AG04449 (cell line): ENCODE data around the gene PAPOLA.

ENCODE experiments used
- CTCF ChIA-PET: fragments of 350-600 bp; formaldehyde crosslinking; extraction: SDS; loops from one replicate; lab custom pipeline; 2021; ENCODE audit warnings: antibody characterized with exemption; lab: Yijun Ruan, JAX
- POLR2A ChIA-PET: fragments of 400-600, 350-600 bp; formaldehyde crosslinking; extraction: SDS; loops from one replicate; lab custom pipeline; 2020; ENCODE audit warnings: antibody characterized with exemption, inconsistent platforms; lab: Yijun Ruan, JAX
- DNase-seq: peaks from one replicate; pipeline ENCODE4 v3.0.0-alpha.2; 2010; ENCODE audit warnings: low read depth, low spot score
- H3K4me3 ChIP-seq: 2 replicates; pipeline ENCODE4 v1.5.1; 2011; ENCODE audit warnings: low read depth, mild to moderate bottlenecking, control low read depth, low read length
- TF ChIP-seq, protein P1 (sequence below): IDR thresholded peaks from one replicate; pipeline ENCODE4 v1.5.1; 2011; ENCODE audit warnings: mild to moderate bottlenecking, moderate library complexity, low read length, control low read depth, inconsistent platforms; ENCODE audit not compliant: insufficient read depth; ENCODE audit errors: missing control alignments

PAPOLA gene

DNA sequence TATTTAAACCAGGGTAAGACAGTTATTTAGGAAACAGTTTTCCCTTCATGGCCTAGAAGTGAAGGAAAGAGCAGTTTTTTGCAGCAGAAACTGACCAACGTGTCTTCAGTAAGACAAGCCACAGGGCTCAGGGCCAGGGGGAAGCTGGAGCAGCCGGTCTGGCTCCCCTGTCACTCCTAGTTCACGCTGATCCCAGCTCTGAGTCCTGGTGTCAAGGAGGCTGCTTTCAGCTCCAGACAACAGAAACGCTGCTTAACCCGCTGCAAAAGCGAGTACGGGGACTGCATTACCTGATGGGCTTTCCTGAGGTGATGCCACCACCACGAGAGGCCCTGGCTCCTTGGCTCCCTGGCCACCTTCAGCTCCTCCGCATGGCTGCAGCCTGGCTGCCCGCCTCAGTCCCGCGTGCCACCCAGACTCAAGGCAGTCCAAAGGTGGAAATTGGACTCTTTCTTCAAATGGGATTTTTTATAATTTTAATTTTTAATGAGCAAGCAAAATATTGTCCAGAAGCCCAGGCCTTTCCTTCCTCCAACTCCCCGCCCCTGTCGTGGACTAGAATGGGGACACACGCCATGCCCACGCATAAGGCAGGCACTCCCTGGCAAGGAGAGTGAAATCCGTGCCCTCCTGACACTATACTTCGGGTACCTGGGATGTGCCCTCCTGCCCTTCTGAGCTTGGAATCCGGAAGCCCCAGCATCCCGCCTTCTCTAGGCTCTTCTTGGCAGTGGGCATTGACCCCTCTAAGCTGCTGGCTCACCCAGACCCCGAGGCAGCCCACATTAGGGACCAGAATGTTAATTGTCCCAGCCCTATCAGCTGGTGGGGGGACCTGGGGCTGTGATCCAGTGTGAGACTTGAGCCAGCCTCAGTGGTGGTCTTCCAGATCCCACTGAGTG is 85.0 kb downstream of the PAPOLA start:
- no peak for DNase-seq
- TF ChIP-seq, protein P1, sequence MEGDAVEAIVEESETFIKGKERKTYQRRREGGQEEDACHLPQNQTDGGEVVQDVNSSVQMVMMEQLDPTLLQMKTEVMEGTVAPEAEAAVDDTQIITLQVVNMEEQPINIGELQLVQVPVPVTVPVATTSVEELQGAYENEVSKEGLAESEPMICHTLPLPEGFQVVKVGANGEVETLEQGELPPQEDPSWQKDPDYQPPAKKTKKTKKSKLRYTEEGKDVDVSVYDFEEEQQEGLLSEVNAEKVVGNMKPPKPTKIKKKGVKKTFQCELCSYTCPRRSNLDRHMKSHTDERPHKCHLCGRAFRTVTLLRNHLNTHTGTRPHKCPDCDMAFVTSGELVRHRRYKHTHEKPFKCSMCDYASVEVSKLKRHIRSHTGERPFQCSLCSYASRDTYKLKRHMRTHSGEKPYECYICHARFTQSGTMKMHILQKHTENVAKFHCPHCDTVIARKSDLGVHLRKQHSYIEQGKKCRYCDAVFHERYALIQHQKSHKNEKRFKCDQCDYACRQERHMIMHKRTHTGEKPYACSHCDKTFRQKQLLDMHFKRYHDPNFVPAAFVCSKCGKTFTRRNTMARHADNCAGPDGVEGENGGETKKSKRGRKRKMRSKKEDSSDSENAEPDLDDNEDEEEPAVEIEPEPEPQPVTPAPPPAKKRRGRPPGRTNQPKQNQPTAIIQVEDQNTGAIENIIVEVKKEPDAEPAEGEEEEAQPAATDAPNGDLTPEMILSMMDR = no peak
- H3K4me3 ChIP-seq = no peak overlapping the region
- ChIA-PET POLR2A (no interaction called here), CTCF (interaction anchor here (1.0 kb wide), 1 partner anchor 20 kb away, joined by 3 read pairs; no protein-coding TSS in a partner anchor)

DNA sequence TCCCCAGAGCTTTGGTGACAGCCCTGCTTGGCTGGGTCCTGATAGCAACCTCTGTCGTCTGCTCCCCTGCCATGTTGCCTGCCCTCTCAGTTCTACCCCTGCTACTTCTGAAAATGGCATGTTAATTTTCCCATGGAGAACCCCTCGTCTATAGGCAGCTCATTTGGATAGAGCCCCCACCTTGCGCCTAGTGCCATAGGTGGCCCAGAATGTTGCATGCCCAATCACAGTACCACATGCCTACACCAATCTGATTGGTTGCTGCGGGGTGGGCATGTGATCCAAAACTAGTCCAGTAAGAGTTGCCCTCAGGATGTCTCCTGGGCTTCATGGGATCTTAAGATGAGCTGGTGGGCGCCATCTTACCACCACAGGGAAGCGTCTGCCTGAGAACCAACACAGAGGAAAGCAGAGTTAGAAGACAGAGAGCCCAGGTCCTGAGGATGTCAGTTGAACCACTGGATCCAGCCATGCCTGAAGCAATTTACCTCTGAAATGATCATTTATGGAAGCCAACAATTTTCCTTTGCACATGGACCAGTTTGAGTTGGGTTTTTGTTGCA is 85.7 kb downstream of the PAPOLA start:
- POLR2A ChIA-PET = no interaction called here
- DNase-seq = no peak
- TF ChIP-seq, protein P1 = no peak
- CTCF ChIA-PET = no interaction called here
- no peak overlapping the region for H3K4me3 ChIP-seq

DNA sequence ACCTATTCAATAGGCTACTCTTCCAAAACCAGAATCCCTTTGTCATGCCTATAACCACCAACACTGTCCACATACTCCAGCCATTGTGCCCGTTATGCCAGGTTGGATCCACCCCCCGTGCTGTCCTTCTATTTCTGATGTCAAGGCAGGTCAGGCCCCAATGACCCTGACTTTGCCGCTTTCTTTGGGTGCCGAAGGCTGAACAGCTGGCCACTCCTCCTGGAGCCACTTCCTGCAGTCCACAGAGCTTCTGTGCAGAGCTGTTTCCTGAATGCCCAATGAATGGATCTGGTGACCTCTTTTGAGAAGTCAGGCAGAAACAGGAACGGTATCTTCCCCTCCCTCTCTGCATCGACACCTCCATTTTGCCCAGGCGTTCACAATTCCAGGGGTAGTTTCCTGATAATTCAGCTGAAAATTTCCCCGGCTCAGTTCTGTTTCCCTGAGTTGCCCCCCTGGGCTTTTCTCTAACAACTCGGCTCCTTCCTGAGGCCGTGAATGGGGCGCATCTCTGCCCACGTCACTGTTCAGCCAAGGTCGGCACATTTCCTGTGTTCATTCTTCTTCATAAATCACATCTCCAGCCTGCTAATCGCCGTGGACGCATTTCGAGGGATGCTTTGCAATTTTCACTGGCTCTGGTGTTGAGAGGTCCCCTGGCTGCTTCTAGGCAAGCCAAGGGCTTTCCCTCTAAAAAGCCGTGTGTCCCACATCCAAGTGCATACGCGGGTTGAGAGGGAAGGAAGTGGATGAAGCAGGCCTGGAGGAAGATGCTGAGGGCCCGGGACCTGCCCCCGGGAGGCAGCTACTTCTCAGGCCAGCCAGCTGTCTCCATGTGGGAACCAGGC is 86.5 kb downstream of the PAPOLA start:
- TF ChIP-seq, protein P1 = no peak
- CTCF ChIA-PET = interaction anchor here (2.6 kb wide), 1 partner anchor 22 kb away, joined by 11 read pairs; no protein-coding TSS in a partner anchor
- DNase-seq = no peak
- H3K4me3 ChIP-seq = no peak overlapping the region
- POLR2A ChIA-PET = no interaction called here

DNA sequence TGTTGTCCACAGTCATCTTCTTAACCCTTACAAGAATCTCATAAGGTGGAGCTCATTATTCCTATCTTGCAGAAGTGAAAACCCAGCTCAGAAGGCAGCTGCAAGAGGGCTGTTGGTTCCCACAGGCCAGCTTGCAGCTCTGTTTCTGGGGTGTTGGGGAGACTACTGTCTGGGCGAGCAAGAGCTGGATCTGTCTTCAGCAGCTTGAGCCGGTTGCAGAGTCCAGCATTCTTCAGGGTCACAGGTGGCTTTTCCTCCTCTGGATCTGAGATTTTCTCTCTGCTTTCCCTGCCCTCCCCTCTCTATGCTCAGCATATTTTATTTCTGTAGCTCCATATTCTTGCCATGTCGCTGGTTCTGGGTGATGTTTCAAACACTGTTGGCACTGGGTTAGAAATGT is 87.4 kb downstream of the PAPOLA start:
- POLR2A ChIA-PET = no interaction called here
- CTCF ChIA-PET = interaction anchor here (1.0 to 2.6 kb wide), 2 partner anchors 9 to 23 kb away, joined by 3 to 11 read pairs; no protein-coding TSS in a partner anchor
- no peak overlapping the region for H3K4me3 ChIP-seq
- DNase-seq = no peak
- TF ChIP-seq, protein P1 = no peak

DNA sequence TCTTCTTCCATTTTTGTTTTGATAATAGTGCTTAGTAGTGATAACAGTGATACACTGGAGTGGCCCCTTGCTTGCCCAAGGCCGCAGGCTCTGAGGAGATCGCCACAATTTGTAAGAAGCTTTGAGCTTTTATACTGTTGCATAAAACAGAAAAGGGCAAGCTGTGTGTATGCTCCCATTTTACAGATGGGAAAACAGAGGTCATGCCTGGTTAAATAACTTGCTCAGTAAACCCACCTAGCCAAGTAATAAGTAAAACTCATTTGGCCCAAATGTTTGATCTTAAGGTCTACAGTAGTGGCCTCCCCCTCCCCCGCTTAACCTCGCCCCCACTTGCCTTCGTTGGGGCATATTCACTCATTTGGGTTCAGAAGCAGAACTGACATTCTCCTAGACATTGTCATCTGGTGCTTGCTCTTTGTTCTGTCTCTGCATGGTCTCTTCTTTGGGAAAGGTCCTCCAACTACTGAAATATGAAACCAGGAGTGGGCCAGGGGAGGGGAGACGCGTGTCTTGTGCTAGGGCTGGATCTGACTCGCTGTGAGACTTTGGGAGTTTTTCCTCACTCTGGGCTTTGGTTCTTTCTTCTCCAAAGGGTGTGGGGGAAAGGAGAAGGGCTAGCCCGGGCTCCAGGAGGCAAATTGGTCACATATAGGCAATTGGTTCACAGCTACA is 88.1 kb downstream of the PAPOLA start:
- ChIA-PET POLR2A (no interaction called here), CTCF (interaction anchor here (1.0 to 2.6 kb wide), 2 partner anchors 9 to 24 kb away, joined by 3 to 11 read pairs; no protein-coding TSS in a partner anchor)
- TF ChIP-seq, protein P1 = no peak
- DNase-seq = no peak
- no peak overlapping the region for H3K4me3 ChIP-seq
